HCT116 (cell line): ENCODE results near the gene SUCLG2. TPM values are rescaled to one million over a fixed set of nuclear protein-coding genes. Genes with fewer than 3 reads are reported as not detected.

Experiments
- ATAC-seq: fragments of 200-7000 bp; cut with Tn5 transposase; 2 replicates; pipeline ENCODE4 v1.9.1; 2020; ENCODE audit warnings: mild to moderate bottlenecking, moderate library complexity
- BruUV-seq: library from RNA; stranded (reverse); fragments of 400-500 nt; replicated peaks from 2 replicates; lab custom pipeline; 2021; lab: Mats Ljungman, UMichigan
- CTCF ChIA-PET: fragments of 300-600 bp; sonication (Branson Sonifier 250); formaldehyde crosslinking; loops from one replicate; lab custom pipeline; 2021; ENCODE audit warnings: antibody characterized with exemption; lab: Charles Lee
- POLR2A ChIA-PET: fragments of 300-600, 350-600 bp; sonication (Branson Sonifier 250); formaldehyde crosslinking; loops from one replicate; lab custom pipeline; 2021; ENCODE audit warnings: antibody characterized with exemption; lab: Charles Lee
- RAD21 ChIA-PET, 2 experiments: fragments of 300-600 bp; sonication (Branson Sonifier 250); formaldehyde crosslinking; loops; one replicate each; lab custom pipeline; 2023; ENCODE audit warnings: low total read pairs in 2 of 2; ENCODE audit not compliant: uncharacterized antibody in 2 of 2, unreplicated experiment in 2 of 2, low non-redundant PET in 1 of 2; lab: Charles Lee
- DNase-seq: peaks from one replicate; pipeline ENCODE4 v3.0.0-alpha.2; 2010; ENCODE audit warnings: low read depth, low spot score
- H2AFZ ChIP-seq: fragments of 200-600 bp; shearing (Covaris generic), sonication (generic); 2 replicates; pipeline ENCODE4 v1.6.1; 2017; ENCODE audit warnings: low read depth, mixed run types, mixed read lengths, antibody characterized with exemption, low read length; ENCODE audit not compliant: poor library complexity, severe bottlenecking
- H3K27ac ChIP-seq: 2 replicates; pipeline ENCODE4 v1.5.1; 2012; ENCODE audit warnings: low read depth, low read length
- H3K27me3 ChIP-seq: fragments of 200-600 bp; sonication (generic); 2 replicates; pipeline ENCODE4 v1.6.1; 2016; ENCODE audit warnings: mixed run types, low read length, mixed read lengths; ENCODE audit not compliant: insufficient read depth
- H3K36me3 ChIP-seq, 2 experiments: fragments of 200-500 bp in 1 of 2; fragments of 200-600 bp in 1 of 2; sonication (Bioruptor generic) in 1 of 2; sonication (generic) in 1 of 2; 2 replicates each; pipeline versions ENCODE4 v1.5.1 to v1.6.1; 2014 to 2016; ENCODE audit warnings: low read length in 2 of 2, inconsistent platforms in 1 of 2, mixed read lengths in 1 of 2, mixed run types in 1 of 2; ENCODE audit not compliant: insufficient read depth in 2 of 2, control insufficient read depth in 1 of 2
- H3K4me1 ChIP-seq, 2 experiments: fragments of 200-600 bp in 1 of 2; sonication (generic) in 1 of 2; 2 replicates each; pipeline versions ENCODE4 v1.5.1 to v1.6.1; 2012 to 2017; ENCODE audit warnings: low read length in 2 of 2, inconsistent platforms in 1 of 2, mild to moderate bottlenecking in 1 of 2, mixed read lengths in 1 of 2, mixed run types in 1 of 2, moderate library complexity in 1 of 2; ENCODE audit not compliant: insufficient read depth in 2 of 2, control insufficient read depth in 1 of 2
- H3K4me2 ChIP-seq: fragments of 200-600 bp; sonication (generic); 2 replicates; pipeline ENCODE4 v1.6.1; 2017; ENCODE audit warnings: mixed run types, low read length, mixed read lengths
- H3K4me3 ChIP-seq, 2 experiments: fragments of 200-600 bp in 1 of 2; sonication (generic) in 1 of 2; replicated peaks in 1 of 2; 2 replicates each; pipeline ENCODE4 v1.5.1; 2011 to 2016; ENCODE audit warnings: low read length in 2 of 2, control low read depth in 1 of 2, low read depth in 1 of 2, mild to moderate bottlenecking in 1 of 2, mixed read lengths in 1 of 2, mixed run types in 1 of 2
- H3K79me2 ChIP-seq: fragments of 200-600 bp; sonication (generic); 2 replicates; pipeline ENCODE4 v1.6.1; 2017; ENCODE audit warnings: mild to moderate bottlenecking, mixed run types, low read length, moderate library complexity, mixed read lengths; ENCODE audit not compliant: insufficient read depth
- H3K9ac ChIP-seq: fragments of 200-600 bp; sonication (generic); 2 replicates; pipeline ENCODE4 v1.6.1; 2016; ENCODE audit warnings: low read length, mixed read lengths
- H3K9me2 ChIP-seq: fragments of 200-600 bp; sonication (generic), shearing (Covaris generic); 2 replicates; pipeline ENCODE4 v1.6.1; 2017; ENCODE audit warnings: mixed run types, mild to moderate bottlenecking, moderate library complexity; ENCODE audit not compliant: insufficient read depth
- H3K9me3 ChIP-seq, 2 experiments: fragments of 200-500 bp in 1 of 2; fragments of 200-600 bp in 1 of 2; sonication (Bioruptor generic) in 1 of 2; sonication (generic) in 1 of 2; 2 replicates each; pipeline ENCODE4 v1.6.1; 2014 to 2017; ENCODE audit warnings: low read length in 2 of 2, mixed read lengths in 2 of 2, inconsistent platforms in 1 of 2, low read depth in 1 of 2, mild to moderate bottlenecking in 1 of 2, mixed run types in 1 of 2, moderate library complexity in 1 of 2; ENCODE audit not compliant: control insufficient read depth in 1 of 2, insufficient read depth in 1 of 2
- H4K20me1 ChIP-seq: fragments of 200-600 bp; sonication (generic), shearing (Covaris generic); 2 replicates; pipeline ENCODE4 v1.6.1; 2017; ENCODE audit warnings: mixed run types, mild to moderate bottlenecking, moderate library complexity; ENCODE audit not compliant: insufficient read depth
- ATF3 ChIP-seq: IDR thresholded peaks from 2 replicates; pipeline ENCODE4 v1.6.1; 2012
- CBX3 ChIP-seq: IDR thresholded peaks from 2 replicates; pipeline ENCODE4 v1.6.1; 2012; ENCODE audit warnings: low read depth
- MAX ChIP-seq: IDR thresholded peaks from 2 replicates; pipeline ENCODE4 v1.6.1; 2012
- POLR2A ChIP-seq: IDR thresholded peaks from 2 replicates; pipeline ENCODE4 v1.7.0; 2011; ENCODE audit warnings: borderline replicate concordance; ENCODE audit not compliant: insufficient read depth, insufficient read length; ENCODE audit errors: extremely low read depth
- POLR2AphosphoS5 ChIP-seq: IDR thresholded peaks from 2 replicates; pipeline ENCODE4 v1.6.1; 2011; ENCODE audit warnings: mild to moderate bottlenecking, low read depth, low read length, moderate library complexity
- REST ChIP-seq: IDR thresholded peaks from 2 replicates; pipeline ENCODE4 v1.6.1; 2012; ENCODE audit warnings: low read depth
- SRF ChIP-seq: IDR thresholded peaks from 2 replicates; pipeline ENCODE4 v1.6.1; 2012; ENCODE audit warnings: low read depth
- intact Hi-C: fragments of 100-400 bp; cut with micrococcal nuclease; formaldehyde crosslinking; loops from 2 replicates; pipeline ENCODE4 v1.10.0; 2022
- total RNA-seq: library from RNA; stranded (reverse); gene quantifications from one replicate; pipeline ENCODE4 v1.2.1, GENCODE V29; 2021; ENCODE audit not compliant: unreplicated experiment

The SUCLG2 gene
- total RNA-seq, 1 experiment from 2014 or later = 49.2 TPM

- Histone ChIP-seq H3K9me3 (no peaks in the 10 kb centered on the region), H4K20me1 (no peaks in the 10 kb centered on the region), H3K36me3 (no peaks in the 10 kb centered on the region), H2AFZ (no peak overlapping the region), H3K79me2 (no peaks in the 10 kb centered on the region), H3K4me2 (no peak overlapping the region), H3K4me3 (no peak overlapping the region), H3K27me3 (no peaks in the 10 kb centered on the region), H3K9ac (no peak overlapping the region), H3K27ac (no peak overlapping the region), H3K9me2 (no peaks in the 10 kb centered on the region), H3K4me1 (no peaks in the 10 kb centered on the region)
- DNase-seq (no peak), ATAC-seq (no peak)
- intact Hi-C loops = no loop called here
- TF ChIP-seq MAX = no peak
- TF ChIP-seq POLR2AphosphoS5 = no peak
- TF ChIP-seq CBX3 = no peak
- no peak for TF ChIP-seq REST
- no peak for TF ChIP-seq ATF3
- TF ChIP-seq SRF = no peak
- no peak for TF ChIP-seq POLR2A
- POLR2A ChIA-PET = no interaction called here
- no TSS peak for BruUV-seq
- CTCF ChIA-PET = no interaction called here
- RAD21 ChIA-PET = no interaction called here
Observed at GRCh38 chr3:67400476-67400875, 253.9 kb downstream of the SUCLG2 start.
